Panc1 (cell line): ENCODE data around the gene MEIOB.

Experiments used
- POLR2AphosphoS5 ChIP-seq: IDR thresholded peaks from 2 replicates; pipeline ENCODE4 v1.6.1; 2012; ENCODE audit warnings: mild to moderate bottlenecking, low read depth, low read length, moderate library complexity
- TCF7L2 ChIP-seq: IDR thresholded peaks from 2 replicates; pipeline ENCODE4 v1.6.1; 2011; ENCODE audit warnings: mild to moderate bottlenecking, low read depth, low read length, inconsistent platforms
- TF ChIP-seq, protein P1 (sequence below): fragments of 450-650 bp; IDR thresholded peaks from 2 replicates; pipeline ENCODE4 v1.5.1; 2017; ENCODE audit warnings: mild to moderate bottlenecking
- TF ChIP-seq, protein P2 (sequence below), 2 experiments: IDR thresholded peaks; 2 replicates each; pipeline ENCODE4 v1.6.1; 2011 to 2012; ENCODE audit warnings: low read depth in 2 of 2, control low read depth in 1 of 2, low read length in 1 of 2, mild to moderate bottlenecking in 1 of 2, moderate library complexity in 1 of 2; ENCODE audit not compliant: insufficient read depth in 1 of 2

DNA sequence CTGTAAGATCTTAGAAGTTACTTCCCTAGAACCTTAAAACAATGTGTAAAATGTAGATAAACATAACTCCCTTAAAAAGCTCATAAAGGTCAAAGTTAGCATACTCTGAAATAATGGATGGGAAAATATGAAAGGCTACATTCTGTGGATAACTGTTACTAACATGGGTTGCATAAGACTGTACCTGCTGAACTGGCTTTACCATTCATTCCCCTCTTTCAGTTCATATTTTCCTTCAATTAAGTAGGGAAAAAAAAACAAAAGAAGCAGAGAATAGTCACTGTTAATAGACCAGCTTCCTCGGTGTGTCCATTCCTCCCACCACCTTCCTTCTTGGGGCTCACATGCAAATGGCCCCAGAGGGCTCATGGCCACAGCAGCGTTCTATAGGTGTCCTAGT lies 7.5 kb upstream of the MEIOB start:
- TF ChIP-seq, protein P1, sequence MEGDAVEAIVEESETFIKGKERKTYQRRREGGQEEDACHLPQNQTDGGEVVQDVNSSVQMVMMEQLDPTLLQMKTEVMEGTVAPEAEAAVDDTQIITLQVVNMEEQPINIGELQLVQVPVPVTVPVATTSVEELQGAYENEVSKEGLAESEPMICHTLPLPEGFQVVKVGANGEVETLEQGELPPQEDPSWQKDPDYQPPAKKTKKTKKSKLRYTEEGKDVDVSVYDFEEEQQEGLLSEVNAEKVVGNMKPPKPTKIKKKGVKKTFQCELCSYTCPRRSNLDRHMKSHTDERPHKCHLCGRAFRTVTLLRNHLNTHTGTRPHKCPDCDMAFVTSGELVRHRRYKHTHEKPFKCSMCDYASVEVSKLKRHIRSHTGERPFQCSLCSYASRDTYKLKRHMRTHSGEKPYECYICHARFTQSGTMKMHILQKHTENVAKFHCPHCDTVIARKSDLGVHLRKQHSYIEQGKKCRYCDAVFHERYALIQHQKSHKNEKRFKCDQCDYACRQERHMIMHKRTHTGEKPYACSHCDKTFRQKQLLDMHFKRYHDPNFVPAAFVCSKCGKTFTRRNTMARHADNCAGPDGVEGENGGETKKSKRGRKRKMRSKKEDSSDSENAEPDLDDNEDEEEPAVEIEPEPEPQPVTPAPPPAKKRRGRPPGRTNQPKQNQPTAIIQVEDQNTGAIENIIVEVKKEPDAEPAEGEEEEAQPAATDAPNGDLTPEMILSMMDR: no peak
- TF ChIP-seq POLR2AphosphoS5 (no peak), TCF7L2 (no peak)
- TF ChIP-seq, protein P2, sequence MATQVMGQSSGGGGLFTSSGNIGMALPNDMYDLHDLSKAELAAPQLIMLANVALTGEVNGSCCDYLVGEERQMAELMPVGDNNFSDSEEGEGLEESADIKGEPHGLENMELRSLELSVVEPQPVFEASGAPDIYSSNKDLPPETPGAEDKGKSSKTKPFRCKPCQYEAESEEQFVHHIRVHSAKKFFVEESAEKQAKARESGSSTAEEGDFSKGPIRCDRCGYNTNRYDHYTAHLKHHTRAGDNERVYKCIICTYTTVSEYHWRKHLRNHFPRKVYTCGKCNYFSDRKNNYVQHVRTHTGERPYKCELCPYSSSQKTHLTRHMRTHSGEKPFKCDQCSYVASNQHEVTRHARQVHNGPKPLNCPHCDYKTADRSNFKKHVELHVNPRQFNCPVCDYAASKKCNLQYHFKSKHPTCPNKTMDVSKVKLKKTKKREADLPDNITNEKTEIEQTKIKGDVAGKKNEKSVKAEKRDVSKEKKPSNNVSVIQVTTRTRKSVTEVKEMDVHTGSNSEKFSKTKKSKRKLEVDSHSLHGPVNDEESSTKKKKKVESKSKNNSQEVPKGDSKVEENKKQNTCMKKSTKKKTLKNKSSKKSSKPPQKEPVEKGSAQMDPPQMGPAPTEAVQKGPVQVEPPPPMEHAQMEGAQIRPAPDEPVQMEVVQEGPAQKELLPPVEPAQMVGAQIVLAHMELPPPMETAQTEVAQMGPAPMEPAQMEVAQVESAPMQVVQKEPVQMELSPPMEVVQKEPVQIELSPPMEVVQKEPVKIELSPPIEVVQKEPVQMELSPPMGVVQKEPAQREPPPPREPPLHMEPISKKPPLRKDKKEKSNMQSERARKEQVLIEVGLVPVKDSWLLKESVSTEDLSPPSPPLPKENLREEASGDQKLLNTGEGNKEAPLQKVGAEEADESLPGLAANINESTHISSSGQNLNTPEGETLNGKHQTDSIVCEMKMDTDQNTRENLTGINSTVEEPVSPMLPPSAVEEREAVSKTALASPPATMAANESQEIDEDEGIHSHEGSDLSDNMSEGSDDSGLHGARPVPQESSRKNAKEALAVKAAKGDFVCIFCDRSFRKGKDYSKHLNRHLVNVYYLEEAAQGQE (IDR thresholded peaks at IDR 0.05; ENCODE audit: insufficient read depth in 1 of 2, low read depth in 2 of 2, low read length in 1 of 2): no peak
